HepG2 (cell line): ENCODE measurements around the gene PLLP. TPM values are rescaled to one million over a fixed set of nuclear protein-coding genes. Genes with fewer than 3 reads are reported as not detected.

Experiments used
- ATF3 ChIP-seq: sonication (generic); formaldehyde crosslinking; IDR thresholded peaks from 2 replicates; pipeline ENCODE4 v1.4.0; 2020; ENCODE audit warnings: missing genetic modification reagents
- BRCA1 ChIP-seq: sonication (generic); formaldehyde crosslinking; IDR thresholded peaks from 2 replicates; pipeline ENCODE4 v1.4.0; 2020; ENCODE audit warnings: missing genetic modification reagents
- CBFB ChIP-seq: sonication (generic); formaldehyde crosslinking; IDR thresholded peaks from 2 replicates; pipeline ENCODE4 v1.4.0; 2020; ENCODE audit warnings: missing genetic modification reagents
- FIP1L1 ChIP-seq: fragments of 200-400 bp; formaldehyde crosslinking; IDR thresholded peaks from 2 replicates; pipeline ENCODE4 v1.6.1; 2018; ENCODE audit warnings: low read depth, mild to moderate bottlenecking, low read length, moderate library complexity, borderline replicate concordance; ENCODE audit not compliant: insufficient read depth
- GATA4 ChIP-seq: sonication (generic); IDR thresholded peaks from 2 replicates; pipeline ENCODE4 v1.6.1; 2016; ENCODE audit warnings: antibody characterized with exemption, low read depth, borderline replicate concordance
- GPN1 ChIP-seq: sonication (generic); formaldehyde crosslinking; IDR thresholded peaks from 2 replicates; pipeline ENCODE4 v1.5.1; 2020; ENCODE audit warnings: missing genetic modification reagents, borderline replicate concordance
- GTF3A ChIP-seq: sonication (generic); formaldehyde crosslinking; conservative IDR thresholded peaks from 2 replicates; pipeline ENCODE4 v1.4.0; 2020; ENCODE audit warnings: mild to moderate bottlenecking, missing genetic modification reagents
- HMG20A ChIP-seq: IDR thresholded peaks from 2 replicates; pipeline ENCODE4 v1.6.1; 2016; ENCODE audit warnings: borderline replicate concordance
- HOXA9 ChIP-seq: sonication (generic); formaldehyde crosslinking; IDR thresholded peaks from 2 replicates; pipeline ENCODE4 v1.8.1; 2022; ENCODE audit warnings: missing genetic modification reagents, mild to moderate bottlenecking, moderate library complexity, borderline replicate concordance
- KDM5B ChIP-seq: sonication (generic); formaldehyde crosslinking; IDR thresholded peaks from 2 replicates; pipeline ENCODE4 v1.4.0; 2020; ENCODE audit warnings: missing genetic modification reagents, mild to moderate bottlenecking, borderline replicate concordance
- NR2C2 ChIP-seq: sonication (generic); formaldehyde crosslinking; IDR thresholded peaks from 2 replicates; pipeline ENCODE4 v1.4.0; 2020; ENCODE audit warnings: missing genetic modification reagents, mild to moderate bottlenecking, moderate library complexity, borderline replicate concordance
- NRL ChIP-seq: sonication (generic); formaldehyde crosslinking; IDR thresholded peaks from 2 replicates; pipeline ENCODE4 v1.5.0; 2020; ENCODE audit warnings: missing genetic modification reagents, mild to moderate bottlenecking, moderate library complexity, borderline replicate concordance
- PAX8 ChIP-seq: sonication (generic); formaldehyde crosslinking; IDR thresholded peaks from 2 replicates; pipeline ENCODE4 v1.8.0; 2022; ENCODE audit warnings: mild to moderate bottlenecking, missing genetic modification reagents, borderline replicate concordance
- PHF8 ChIP-seq: sonication (generic); formaldehyde crosslinking; IDR thresholded peaks from 2 replicates; pipeline ENCODE4 v1.5.0; 2020; ENCODE audit warnings: missing genetic modification reagents
- RARA ChIP-seq: IDR thresholded peaks from 2 replicates; pipeline ENCODE4 v1.6.1; 2016; ENCODE audit warnings: missing genetic modification reagents, missing compliant biosample characterization
- SOX5 ChIP-seq: IDR thresholded peaks from 2 replicates; pipeline ENCODE4 v1.6.1; 2016; ENCODE audit warnings: borderline replicate concordance
- THAP11 ChIP-seq: IDR thresholded peaks from 2 replicates; pipeline ENCODE4 v1.6.1; 2016; ENCODE audit warnings: missing biosample characterization, missing genetic modification reagents
- TRIM24 ChIP-seq: sonication (generic); formaldehyde crosslinking; IDR thresholded peaks from 2 replicates; pipeline ENCODE4 v1.8.0; 2022; ENCODE audit warnings: mild to moderate bottlenecking, missing genetic modification reagents
- WIZ ChIP-seq: sonication (generic); formaldehyde crosslinking; IDR thresholded peaks from 2 replicates; pipeline ENCODE4 v1.5.1; 2020; ENCODE audit warnings: mild to moderate bottlenecking, missing genetic modification reagents
- ZBTB1 ChIP-seq: sonication (generic); formaldehyde crosslinking; IDR thresholded peaks from 2 replicates; pipeline ENCODE4 v1.4.0; 2020; ENCODE audit warnings: missing genetic modification reagents, borderline replicate concordance
- ZFAT ChIP-seq: sonication (generic); formaldehyde crosslinking; conservative IDR thresholded peaks from 2 replicates; pipeline ENCODE4 v1.8.1; 2023; ENCODE audit warnings: missing genetic modification reagents, inconsistent platforms
- ZFP62 ChIP-seq: sonication (generic); formaldehyde crosslinking; IDR thresholded peaks from 2 replicates; pipeline ENCODE4 v1.4.0; 2020; ENCODE audit warnings: missing genetic modification reagents
- ZMAT5 ChIP-seq: sonication (generic); formaldehyde crosslinking; IDR thresholded peaks from 2 replicates; pipeline ENCODE4 v1.5.0; 2020; ENCODE audit warnings: mild to moderate bottlenecking, low read depth, missing genetic modification reagents, borderline replicate concordance
- ZNF234 ChIP-seq: sonication (generic); formaldehyde crosslinking; conservative IDR thresholded peaks from 2 replicates; pipeline ENCODE4 v1.5.1; 2020; ENCODE audit warnings: mild to moderate bottlenecking, missing genetic modification reagents
- ZNF552 ChIP-seq: sonication (generic); formaldehyde crosslinking; IDR thresholded peaks from 2 replicates; pipeline ENCODE4 v1.9.0; 2022; ENCODE audit warnings: missing genetic modification reagents, mild to moderate bottlenecking, borderline replicate concordance
- ZNF567 ChIP-seq: sonication (generic); formaldehyde crosslinking; IDR thresholded peaks from 2 replicates; pipeline ENCODE4 v1.8.1; 2023; ENCODE audit warnings: mild to moderate bottlenecking, missing genetic modification reagents, borderline replicate concordance
- ZNF747 ChIP-seq: sonication (generic); formaldehyde crosslinking; IDR thresholded peaks from 2 replicates; pipeline ENCODE4 v1.8.1; 2023; ENCODE audit warnings: missing genetic modification reagents, mild to moderate bottlenecking, borderline replicate concordance
- ZNF839 ChIP-seq: sonication (generic); formaldehyde crosslinking; IDR thresholded peaks from 2 replicates; pipeline ENCODE4 v1.4.0; 2020; ENCODE audit warnings: missing genetic modification reagents, mild to moderate bottlenecking, borderline replicate concordance
- ZNF879 ChIP-seq: sonication (generic); formaldehyde crosslinking; IDR thresholded peaks from 2 replicates; pipeline ENCODE4 v1.8.1; 2023; ENCODE audit warnings: missing genetic modification reagents
- polyA plus RNA-seq, 8 experiments: library from polyadenylated mRNA; depleted of rRNA in 3 of 8; stranded (reverse) in 7 of 8; unstranded in 1 of 8; fragments of >200 nt; fragmentation: Illumina TruSeq in 4 of 8; extraction: Trizol in 4 of 8; gene quantifications; 2 replicates each; pipeline versions ENCODE4 v1.2.1 to v1.2.3, GENCODE V29; 2011 to 2016; ENCODE audit warnings: low read depth in 4 of 8, missing spikeins in 1 of 8, mixed read lengths in 1 of 8; ENCODE audit not compliant: insufficient read depth in 1 of 8
- total RNA-seq, 5 experiments: library from RNA; depleted of rRNA; stranded (reverse); fragments of >200 nt; fragmentation: Illumina TruSeq; extraction: Trizol; gene quantifications; 2 replicates each; pipeline ENCODE4 v1.2.3, GENCODE V29; 2016; ENCODE audit warnings: low read depth in 1 of 5

Gene PLLP
- total and polyA plus RNA-seq, 2 of the 13 experiments (the other 11 are each of a cell fraction or from before 2014, with no cell fraction given): 60.6 to 127 TPM

GRCh38 chr16:57244767-57245471 is 39.6 kb downstream of the PLLP start, which contains the start of gene ARL2BP (continued):
- TF ChIP-seq ATF3 (CRISPR knock-in tag) (peak; percentile 15; the same call in 1 of the 2 replicates), PHF8 (CRISPR knock-in tag) (peak; percentile 99), ZNF552 (CRISPR knock-in tag) (peak; percentile 16; the same call in 1 of the 2 replicates), ZFP62 (CRISPR knock-in tag) (no peak), GPN1 (peak; percentile 69), NR2C2 (CRISPR knock-in tag) (peak; percentile 73; the same call in 1 of the 2 replicates), GATA4 (peak; percentile 75; the same call in 1 of the 2 replicates), THAP11 (peak; percentile 79), ZBTB1 (CRISPR knock-in tag) (peak; percentile 22; the same call in 1 of the 2 replicates), ZFAT (CRISPR knock-in tag) (no peak), BRCA1 (CRISPR knock-in tag) (peak; percentile 48; the same call in 1 of the 2 replicates), KDM5B (CRISPR knock-in tag) (peak; percentile 97; the same call in 1 of the 2 replicates), ZNF234 (CRISPR knock-in tag) (peak; percentile 90; the same call in 1 of the 2 replicates), GTF3A (no peak), SOX5 (CRISPR knock-in tag) (peak; percentile 28; the same call in 1 of the 2 replicates), NRL (peak; percentile 77), TRIM24 (CRISPR knock-in tag) (no peak), WIZ (CRISPR knock-in tag) (0 out of 2 replicates have a peak, but pooled peaks have one; percentile 77), CBFB (CRISPR knock-in tag) (peak; percentile 65), ZMAT5 (no peak), HMG20A (CRISPR knock-in tag) (peak; percentile 44; the same call in 1 of the 2 replicates), ZNF567 (CRISPR knock-in tag) (peak; percentile 97), HOXA9 (no peak), PAX8 (CRISPR knock-in tag) (peak; percentile 85; the same call in 1 of the 2 replicates), RARA (CRISPR knock-in tag) (peak; percentile 61), ZNF839 (CRISPR knock-in tag) (peak; percentile 88; the same call in 1 of the 2 replicates), FIP1L1 (0 out of 2 replicates have a peak, but pooled peaks have one; percentile 43), ZNF747 (peak; percentile 78), ZNF879 (CRISPR knock-in tag) (0 out of 2 replicates have a peak, but pooled peaks have one; percentile 77)
